NCI-H1105 treated with DMSO at 0.1 percent for 48 hours (cell line): ENCODE measurements around the gene CPED1.
"Not testable (repeated sequence)": the region's sequence is repeated elsewhere in the genome, so short reads cannot be mapped to it uniquely, and the experiment has no call there.

Experiments
- DNase-seq: peaks from one replicate; lab custom pipeline; 2025; lab: John Stamatoyannopoulos, UW

Gene CPED1

DNA sequence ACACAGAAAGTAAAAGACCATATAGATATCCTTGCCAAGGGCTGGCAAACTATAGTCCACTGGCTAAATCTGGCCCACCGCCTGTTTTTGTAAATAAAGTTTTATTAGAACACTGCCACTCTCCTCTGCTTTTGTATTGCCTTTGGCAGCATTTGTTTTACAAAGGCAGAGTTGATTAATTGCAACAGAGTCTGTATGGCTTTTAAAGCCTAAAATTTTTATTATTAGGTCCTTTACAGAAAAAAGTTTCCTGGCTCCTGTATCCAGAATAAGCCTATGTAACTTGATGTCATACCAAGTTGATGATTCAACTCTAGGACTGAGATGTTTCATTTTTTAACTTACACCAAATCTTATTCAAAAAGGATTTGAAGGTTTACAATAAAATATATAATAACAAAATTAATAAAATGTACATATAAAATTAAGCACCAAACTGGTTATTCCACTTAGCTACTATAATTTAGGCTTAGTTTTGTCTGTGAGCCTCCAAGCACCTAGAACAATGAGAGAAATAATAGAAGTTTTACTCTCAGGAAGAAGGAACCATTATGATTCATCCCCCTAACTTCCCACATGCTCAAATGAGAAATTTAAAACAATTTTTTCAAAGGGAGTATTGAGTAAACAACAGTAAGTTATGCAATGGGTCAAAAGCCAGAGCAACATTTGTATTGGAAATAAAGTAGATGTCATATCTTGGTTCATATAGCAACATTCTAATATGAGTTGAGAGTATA is 31.9 kb downstream of the CPED1 start:
- no peak for DNase-seq

GRCh38 chr7:121020989-121021969 is 32.8 kb downstream of the CPED1 start:
- no peak for DNase-seq

DNA sequence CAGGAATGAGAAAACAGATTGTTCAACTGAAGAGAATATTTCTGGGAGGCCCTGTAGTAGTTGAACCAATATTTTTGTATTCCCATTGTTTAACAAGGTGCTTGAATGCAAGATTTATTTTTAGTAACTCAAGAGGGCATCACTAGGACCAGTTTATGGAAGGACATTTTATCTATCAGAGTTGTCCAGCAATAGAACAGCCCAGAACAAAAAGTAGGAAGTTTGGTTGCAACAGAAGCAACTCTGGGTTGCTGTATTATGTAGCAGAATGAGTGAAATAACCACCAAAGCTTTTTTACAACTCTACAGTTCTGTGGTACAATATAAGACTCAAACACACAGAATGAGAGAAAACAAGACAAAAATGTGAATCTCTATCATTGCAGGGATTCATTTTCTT is 34.7 kb downstream of the CPED1 start:
- DNase-seq, result no peak

GRCh38 chr7:121023683-121024511 is 35.4 kb downstream of the CPED1 start:
- no peak for DNase-seq

DNA sequence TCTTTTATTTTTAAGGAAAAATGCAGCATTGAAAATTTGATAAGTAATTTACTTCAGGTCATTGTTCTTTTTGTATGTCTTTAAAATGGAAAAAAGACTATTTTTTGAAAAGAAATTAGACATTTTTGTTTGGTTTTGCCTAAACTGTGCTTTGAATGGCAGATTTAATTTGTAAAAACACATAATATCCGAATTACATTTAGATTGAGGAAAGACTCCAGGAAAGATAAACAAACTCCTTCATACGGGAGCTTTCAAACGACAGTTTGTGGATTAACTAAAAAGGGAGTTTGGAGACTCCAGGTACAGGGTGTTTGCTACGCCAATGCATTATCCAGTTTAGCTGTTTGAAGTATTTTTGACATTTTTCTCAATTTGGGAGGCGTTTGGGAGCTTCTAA is 36.1 kb downstream of the CPED1 start:
- no peak for DNase-seq

DNA sequence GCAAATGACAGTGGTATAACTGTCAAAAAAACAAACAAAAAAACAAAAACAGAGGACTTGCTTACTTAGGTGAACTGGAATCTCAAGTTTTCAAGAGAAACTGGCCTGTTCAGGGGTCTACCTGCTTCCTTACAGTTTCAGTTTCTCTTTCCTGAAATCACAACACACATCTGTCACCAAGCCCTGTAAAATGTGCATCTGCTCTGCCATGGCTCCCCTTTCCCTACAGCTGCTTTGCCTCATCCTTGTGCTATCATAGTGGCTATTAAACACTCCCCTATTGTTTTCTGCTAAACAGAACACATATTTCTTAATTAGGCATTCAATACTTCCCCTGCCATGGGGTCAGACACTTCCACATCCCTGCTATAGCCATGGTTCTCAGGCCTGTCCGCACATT is 37.6 kb downstream of the CPED1 start:
- DNase-seq, result no peak

DNA sequence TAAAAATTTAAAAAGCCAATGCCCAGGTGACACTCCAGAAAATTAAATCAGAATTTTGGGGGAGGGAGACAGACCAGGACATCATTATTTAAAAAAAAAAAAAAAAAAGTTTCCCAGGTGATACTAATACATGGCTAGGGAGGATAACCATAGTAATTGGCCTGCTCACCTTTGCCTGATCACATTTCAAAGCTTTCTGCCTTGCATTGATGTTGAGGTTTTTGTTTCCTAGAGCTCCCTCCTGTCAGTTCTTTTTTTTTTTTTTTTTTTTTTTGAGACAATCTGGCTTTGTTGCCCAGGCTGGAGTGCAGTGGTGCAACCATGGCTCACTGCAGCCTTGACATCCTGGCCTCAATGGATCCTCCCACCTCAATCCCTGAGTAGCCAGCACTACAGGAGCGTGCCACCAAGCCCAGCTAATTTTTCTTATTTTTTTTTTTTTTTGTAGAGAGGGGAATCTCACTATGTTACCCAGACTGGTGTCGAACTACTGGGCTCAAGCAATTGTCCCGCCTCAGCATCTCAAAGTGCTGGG is 38.1 kb downstream of the CPED1 start:
- DNase-seq, result no peak

DNA sequence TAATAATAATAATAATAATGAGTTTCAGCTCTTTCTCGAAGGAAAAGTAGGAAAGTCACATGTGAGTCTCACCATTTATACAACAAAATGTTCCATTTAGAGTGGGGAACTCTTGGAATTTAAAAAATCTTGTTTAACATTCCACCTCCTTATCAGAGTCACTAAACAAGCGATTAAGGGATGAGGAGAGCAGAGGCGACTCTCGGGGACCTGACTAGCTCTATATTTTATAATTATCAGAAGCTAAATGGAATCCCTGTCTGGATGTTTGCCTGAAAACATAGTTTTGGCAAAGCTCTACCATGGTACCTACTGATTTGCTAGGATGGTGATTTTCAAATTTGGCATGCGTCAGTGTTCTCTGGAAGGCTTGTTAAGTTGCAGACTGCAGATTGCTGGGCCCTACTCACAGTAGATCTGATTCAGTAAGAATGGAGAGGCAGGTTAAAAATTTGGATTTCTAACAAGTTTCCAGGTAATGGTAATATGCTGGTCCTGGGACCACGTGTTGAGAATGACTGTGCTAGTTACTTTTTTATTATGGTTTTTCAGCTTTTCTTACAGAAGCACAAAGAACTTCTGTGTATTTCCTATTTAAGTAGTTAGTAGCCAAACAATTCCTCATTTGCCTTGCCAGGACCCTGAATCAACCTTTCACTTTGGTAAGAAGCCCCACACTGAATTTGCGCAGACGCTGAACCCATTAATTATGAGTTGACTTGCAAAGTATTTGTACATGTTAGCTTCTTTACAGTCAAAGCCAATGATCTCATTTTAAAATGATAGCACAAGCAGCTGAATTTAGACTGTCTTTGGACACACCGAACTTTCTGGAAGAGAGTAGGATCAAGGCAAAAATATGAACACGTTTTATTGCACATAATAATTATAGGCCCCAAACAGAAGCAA is 39.5 kb downstream of the CPED1 start:
- no peak for DNase-seq

DNA sequence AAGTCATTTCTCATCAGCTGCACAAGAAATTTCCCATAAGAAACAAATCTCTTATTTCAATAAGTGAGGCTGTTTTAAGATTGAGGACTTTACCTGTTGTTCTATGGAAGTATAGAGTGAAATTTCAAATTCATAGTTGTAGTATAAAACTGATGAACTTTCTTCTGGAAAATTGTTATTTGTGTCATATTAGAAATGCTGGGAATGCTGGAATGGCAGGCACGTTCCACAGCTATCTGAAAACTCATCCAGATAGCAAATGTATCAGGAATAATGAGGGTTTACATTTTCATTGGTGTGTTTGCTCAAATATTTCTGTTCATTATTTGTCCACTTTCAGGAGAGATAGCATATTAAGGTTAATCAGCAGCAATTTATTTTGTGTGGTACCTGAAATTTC is 40.8 kb downstream of the CPED1 start:
- no peak for DNase-seq

GRCh38 chr7:121030308-121030707 is 41.8 kb downstream of the CPED1 start:
- DNase-seq, result no peak

GRCh38 chr7:121032645-121033460 is 44.3 kb downstream of the CPED1 start:
- DNase-seq, result peak; percentile 11

- no peak for DNase-seq
Measured at GRCh38 chr7:121034929-121035328, 46.4 kb downstream of the CPED1 start.

DNA sequence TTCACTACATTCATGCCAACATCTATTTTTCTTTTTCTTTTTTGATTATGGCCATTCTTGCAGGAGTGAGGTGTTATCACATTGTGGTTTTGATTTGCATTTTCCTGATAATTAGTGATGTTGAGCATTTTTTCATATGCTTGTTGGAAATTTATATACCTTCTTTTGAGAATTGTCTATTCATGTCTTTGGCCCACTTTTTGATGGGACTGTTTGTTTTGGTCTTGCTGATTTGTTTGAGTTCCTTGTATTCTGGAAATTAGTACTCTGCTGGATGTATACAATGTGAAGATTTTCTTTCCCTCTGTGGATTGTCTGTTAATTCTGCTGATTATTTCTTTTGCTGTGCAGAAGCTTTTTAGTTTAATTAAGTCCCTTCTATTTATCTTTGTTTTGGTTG is 48.3 kb downstream of the CPED1 start:
- not testable (repeated sequence) for DNase-seq

DNA sequence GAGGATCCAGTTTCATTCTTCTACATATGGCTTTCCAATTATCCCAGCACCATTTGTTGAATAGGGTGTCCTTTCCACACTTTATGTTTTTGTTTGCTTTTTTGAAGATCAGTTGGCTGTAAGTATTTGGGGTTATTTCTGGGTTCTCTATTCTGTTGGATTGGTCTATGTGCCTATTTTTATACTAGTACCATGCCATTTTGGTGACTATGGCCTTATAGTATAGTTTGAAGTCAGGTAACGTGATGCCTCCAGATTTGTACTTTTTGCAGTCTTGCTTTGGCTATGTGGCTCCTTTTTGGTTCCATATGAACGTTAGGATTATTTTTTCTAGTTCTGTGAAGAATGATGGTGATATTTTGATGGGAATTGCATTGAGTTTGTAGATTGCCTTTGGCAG is 48.8 kb downstream of the CPED1 start:
- DNase-seq, result not testable (repeated sequence)

- DNase-seq, result no peak
Measured at GRCh38 chr7:121037957-121038716, 49.6 kb downstream of the CPED1 start.

GRCh38 chr7:121038717-121039509 is 50.4 kb downstream of the CPED1 start:
- no peak for DNase-seq

GRCh38 chr7:121039510-121039822 is 51.0 kb downstream of the CPED1 start:
- DNase-seq, result no peak

GRCh38 chr7:121039994-121040393 is 51.5 kb downstream of the CPED1 start:
- no peak for DNase-seq
